Activated CD8-positive, alpha-beta memory T cell treated with anti-CD3 and anti-CD28 coated beads, Interleukin-2, amount 50 U/mL, for 1 hour (primary cell): ENCODE measurements around the gene SSB.
A peak's percentile ranks its signal among the peaks of the same experiment; 100 is the strongest.
"Not testable (repeated sequence)": the region's sequence is repeated elsewhere in the genome, so short reads cannot be mapped to it uniquely, and the experiment has no call there.

Experiments
- DNase-seq: peaks from one replicate; pipeline ENCODE4 v3.0.0-alpha.2; 2020; ENCODE audit errors: extremely low read depth

Gene SSB

DNA sequence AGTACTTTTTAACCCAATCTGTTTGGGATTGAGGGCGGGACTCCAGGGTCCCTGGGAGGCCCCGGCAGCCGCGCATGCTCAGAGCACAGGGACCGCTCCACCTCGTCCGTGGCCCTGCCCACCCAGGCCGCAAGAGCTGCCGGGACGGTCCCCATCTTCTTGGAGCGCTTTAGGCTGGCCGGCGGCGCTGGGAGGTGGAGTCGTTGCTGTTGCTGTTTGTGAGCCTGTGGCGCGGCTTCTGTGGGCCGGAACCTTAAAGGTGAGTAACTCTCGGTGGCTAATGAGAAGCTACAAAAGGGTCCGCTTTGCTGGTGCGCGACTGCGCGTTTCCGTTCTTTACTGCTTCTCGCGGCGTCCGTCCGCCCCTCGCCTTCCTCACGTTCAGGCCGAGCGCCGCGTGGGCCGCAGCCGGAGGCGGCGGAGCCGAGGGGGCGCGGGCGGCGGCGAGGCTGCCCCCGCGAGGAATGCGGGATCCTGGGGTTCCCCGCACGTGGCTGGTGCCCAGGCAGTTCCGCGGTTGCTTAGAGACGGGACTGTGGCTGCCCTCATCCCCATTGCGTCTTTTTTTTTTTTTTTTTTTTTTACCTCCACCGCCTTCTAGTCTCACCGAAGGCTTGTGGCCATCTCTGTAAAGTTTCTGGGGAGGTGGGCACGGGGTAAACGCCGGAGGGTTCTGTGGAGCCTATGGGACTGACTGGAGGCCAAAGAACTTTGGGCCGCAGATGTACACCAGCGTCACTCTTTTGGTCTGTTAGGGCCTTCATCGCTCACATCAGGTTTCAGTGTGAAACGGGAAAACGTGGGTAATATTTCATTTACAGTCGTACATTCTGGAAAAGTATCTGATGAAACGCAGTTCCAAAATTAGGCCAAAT, at the start of gene SSB:
Gene SSB, plus strand, starts transcription at position 154 of the 875 bp plus-strand sequence. CDS start 2,090 bp downstream, outside the sequence.
- peak; percentile 89 for DNase-seq

DNA sequence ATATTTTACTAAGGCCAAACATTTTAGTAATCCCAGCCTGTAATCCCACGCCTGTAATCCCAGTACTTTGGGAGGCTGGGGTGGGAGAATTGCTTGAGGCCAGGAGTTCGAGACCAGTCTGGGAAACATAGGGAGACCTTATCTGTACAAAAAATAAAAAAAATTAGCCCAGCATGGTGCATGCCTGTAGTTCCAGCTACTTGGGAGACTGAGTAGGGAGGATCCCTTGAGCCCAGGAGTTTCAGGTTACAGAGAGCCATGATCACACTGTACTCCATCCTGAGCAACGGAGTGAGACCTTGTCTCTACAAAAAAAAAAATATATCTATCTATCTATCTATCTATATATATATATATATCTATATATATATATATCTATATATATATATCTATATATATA, 45.9 kb upstream of the SSB start:
- no peak for DNase-seq

DNA sequence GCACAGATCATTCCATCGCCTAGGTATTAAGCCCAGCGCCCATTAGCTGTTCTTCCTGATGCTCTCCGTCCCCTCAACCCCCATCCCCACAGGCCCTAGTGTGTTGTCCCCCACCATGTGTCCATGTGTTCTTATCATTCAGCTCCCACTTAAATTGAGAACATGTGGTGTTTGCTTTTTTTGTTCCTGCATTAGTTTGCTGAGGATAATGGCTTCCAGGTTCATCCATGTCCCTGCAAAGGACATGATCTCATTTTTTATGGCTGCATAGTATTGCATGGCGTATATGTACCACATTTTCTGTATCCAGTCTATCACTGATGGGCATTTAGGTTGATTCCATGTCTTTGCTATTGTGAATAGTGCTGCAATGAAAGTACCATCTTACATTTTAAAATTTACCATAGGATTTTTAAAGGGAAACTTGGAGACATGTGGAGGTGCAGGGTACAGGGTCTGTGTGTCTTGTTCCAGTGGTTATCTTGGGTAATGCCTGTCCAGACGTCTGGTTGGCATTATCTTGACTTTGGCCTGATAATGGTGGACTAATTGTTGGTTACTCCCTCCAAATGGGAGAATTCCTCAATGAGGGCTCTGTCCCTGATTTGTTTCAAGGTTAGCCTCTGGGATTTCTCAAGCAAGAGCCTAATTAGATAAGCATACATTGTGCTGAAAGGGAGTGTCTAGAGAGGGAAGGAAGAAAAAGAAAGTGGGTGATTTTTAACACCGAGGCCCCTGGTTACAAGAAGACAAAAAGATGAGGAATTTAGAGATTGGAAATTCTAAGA, 43.4 kb upstream of the SSB start:
- no peak for DNase-seq

DNA sequence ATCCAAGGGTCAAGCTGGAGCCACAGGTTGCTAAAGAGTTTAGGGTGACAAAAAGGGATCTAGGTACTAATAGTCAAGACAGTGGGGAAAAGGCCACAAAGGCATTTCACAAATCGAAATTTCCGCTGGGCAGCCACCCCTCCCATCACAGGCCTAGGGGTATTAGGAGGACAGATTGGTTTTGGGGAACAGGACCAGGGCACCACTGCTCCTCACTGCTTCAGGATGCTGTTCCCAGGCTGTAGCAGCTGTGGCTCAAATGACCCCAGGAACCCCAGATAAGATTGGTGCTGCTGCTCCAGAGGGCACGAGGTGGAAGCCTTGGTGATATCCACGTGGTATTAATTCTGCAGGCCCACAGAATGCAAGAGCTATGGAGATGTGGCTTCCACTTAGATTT, 42.3 kb upstream of the SSB start:
- no peak for DNase-seq

DNA sequence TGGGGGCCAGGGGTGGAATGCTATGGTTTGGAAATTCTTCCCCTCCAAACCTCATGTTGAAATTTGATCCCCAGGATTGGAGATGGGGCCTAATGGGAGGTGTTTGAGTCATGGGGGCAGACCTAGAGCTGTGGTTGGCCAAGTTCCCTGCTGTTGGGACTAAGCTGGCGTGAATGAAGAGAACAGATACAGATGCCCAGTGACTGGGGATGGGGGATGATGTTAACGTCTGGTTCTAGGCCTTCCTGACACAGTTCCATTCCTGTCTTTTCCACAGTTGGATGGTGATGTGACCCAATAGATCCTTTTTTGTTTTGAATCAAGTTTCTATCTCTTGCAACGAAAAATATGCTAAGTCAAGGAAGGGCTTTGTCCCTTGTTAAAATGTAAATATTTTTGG, 41.3 kb upstream of the SSB start:
- DNase-seq: no peak

DNA sequence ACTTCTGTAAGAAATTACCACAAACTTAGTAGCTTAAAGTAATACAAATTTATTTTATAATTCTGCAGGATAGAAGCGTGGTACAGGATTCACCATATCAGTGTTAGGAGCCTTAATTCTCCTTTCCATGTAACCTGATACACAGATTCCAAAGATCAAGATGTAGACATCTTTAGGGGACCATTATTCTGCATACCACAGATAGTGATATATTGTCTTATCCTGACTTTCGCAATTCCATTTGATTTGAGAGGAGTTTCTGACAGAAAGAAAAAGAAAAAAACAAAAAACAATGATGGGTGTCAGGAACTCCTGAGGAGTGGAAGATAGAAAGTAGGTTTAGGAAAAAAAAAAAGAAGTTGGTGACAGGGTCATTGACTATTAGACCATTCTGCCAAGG, 40.9 kb upstream of the SSB start:
- no peak for DNase-seq

DNA sequence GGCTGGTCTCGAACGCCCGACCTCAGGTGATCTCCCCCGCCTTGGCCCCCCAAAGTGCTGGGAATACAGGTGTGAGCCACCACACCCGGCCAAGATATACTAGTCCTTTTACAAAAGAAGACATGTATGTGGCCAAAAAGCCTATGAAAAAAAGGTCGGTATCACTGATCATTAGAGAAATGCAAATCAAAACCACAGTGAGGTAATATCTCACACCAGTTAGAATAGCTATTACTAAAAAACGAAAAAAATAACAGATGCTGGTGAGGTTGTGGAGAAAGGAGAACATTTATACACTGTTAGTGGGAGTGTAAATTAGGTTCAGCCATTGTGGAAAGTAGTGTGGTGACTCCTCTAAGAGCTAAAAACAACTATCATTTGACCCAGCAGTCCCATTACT, 38.7 kb upstream of the SSB start:
- no peak for DNase-seq

DNA sequence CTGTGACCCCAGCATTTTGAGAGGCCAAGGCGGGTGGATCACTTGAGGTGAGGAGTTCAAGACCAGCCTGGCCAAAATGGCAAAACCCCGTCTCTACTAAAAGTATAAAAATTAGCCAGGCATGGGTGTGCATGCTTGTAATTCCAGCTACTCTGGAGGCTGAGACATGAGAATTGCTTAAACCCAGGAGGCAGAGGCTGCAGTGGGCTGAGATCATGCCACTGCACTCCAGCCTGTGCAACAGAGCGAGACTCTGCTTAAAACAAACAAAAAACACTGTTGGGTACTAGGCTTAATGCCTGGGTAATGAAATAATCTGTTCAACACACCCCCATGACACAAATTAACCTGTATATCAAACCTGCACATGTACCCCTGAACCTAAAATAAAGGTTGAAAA, 37.9 kb upstream of the SSB start:
- not testable (repeated sequence) for DNase-seq

DNA sequence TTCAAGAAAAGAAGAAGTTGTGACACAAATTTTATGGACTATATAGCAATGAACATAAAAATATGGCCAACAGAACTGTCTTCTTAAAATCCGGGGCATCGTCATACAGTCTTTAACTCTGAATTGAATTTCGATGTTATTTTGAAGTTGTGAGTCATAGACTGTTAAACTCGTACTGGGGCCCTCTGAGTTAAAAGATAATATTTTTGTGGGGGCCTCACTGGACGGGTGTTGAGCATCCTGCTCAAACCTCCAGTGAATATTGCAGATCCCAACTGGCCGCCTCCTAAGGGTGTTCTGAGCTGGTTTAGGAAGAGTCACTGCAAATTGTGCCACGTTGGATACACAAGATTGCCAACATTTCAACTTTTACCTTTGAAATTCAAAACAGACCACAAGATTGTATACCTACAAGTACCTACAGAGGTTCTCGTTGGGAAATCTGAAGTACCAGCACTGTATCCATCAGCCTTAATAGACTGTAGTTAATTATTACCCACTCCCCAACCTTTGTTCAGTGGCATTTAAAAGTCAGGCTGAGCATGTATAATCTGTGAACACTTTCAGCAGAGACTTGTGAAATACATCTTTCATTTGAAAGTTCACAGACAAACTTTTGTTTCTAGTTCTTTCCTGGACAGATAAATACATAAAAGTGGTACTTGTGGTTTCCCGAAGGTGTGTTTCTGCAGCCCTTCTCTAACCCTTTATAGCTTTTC, 37.3 kb upstream of the SSB start:
- DNase-seq: no peak

DNA sequence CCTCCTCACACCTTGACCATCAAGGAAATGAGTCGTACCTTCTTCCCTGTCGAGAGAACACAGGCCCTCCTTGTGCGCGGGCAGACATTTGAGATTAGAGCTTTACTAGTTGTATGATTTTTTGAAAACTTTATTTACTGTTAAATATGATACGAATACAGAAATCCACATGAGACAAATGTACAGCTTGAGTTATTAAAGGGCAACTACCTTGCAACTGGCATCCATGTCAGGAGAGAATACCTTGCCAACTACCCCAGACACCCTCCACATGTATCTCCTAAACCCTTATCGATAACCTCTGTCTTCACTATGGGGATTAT, 36.7 kb upstream of the SSB start:
- DNase-seq: no peak

DNA sequence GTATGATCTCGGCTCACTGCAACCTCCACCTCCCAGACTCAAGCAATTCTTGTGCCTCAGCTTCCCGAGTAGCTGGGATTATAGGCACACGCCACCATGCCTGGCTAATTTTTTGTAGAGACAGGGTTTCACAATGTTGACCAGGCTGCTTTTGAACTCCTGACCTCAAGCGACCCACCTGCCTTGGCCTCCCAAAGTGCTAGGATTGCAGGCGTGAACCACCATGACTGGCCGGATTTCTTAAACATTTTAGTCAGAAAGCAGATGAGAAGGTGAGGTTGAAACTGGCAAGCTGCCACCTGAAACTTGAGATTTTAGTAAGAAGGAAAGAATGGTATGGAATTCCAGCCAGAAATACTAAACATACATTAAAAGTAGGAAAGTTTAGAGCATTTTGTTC, 33.1 kb upstream of the SSB start:
- DNase-seq: no peak

DNA sequence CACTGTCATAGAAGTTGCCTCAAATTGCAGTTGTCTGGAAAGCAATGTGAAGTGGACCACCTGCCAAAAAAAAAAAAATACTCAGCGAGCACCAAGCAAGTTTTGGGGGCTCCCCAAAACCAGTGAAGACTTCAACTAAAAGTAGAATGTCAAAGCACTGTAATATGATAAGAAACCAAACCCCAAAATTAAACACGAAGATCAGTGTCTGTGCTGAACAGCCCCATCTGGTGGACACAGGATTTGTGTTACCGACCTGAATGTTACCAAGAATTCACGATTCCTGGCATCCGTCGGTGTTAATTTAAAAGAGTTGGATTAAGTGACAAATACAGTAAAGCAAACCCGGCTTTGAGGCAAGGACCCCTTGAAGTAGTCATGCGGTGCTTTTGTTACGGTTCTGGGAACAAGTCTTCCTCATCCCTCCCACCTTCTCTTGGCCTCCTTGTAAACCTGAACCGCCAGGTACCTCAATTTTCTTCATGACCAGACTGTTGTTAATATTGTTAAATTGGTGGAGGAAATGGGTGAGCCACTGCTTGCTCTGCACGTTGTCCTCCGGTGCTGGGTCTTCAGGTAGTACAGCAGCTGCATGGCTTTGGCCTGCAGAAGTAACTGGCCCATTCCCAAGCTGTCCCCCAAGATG, 31.3 kb upstream of the SSB start:
- peak; percentile 40 for DNase-seq

DNA sequence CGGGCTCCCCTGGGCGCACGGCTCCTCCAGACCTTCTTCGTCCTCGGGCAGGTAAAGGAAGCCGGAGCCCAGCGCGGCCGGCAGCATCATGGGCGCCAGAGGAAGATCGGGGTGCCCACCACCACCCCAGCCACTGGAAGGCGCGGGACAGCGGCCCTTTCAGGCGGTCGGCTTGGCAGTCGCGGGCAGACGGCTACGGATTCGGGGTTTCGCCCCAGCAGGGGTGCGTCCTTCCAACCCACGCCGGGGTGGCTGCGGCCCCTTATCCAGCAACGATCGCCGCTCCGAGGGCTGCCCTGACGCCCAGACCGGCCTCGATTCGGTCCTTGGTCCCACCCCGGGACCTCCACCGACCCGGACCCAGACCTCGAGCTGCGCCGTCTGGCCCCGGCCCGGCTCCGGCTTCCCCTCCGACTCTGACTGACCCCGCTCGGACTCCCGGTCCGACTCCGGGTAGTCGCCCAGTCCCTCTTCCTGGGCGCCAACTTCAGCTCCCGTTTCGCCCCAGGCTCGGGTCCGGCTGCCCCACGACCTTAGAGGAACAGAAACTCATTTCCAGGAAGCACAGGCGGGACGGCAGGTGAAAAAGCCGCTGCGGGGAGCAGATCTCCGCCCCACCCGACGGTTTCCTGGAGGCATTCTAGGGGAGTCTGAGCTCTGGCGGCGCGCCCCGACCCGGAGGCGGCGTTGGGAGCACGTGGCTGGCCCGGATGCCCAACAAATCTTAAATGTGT, 30.2 kb upstream of the SSB start:
- no peak for DNase-seq

DNA sequence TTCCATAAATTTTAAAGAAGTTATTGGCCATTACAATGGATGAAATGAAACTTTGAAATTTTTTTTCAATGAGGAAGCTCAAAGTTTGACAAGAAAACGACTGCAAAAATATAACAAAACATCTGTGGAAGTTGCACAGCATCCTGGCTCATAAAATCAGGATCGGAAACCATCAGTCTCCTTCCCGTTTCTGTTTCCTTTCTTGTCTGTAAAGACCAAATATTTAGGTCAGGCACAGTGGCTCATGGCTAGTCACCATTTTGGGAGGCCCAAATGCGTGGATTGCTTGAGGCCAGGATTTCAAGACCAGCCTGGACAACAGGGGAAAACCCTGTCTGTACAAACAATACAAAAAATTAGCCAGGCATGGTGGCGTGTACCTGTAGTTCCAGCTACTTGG, 27.6 kb upstream of the SSB start:
- DNase-seq: no peak

DNA sequence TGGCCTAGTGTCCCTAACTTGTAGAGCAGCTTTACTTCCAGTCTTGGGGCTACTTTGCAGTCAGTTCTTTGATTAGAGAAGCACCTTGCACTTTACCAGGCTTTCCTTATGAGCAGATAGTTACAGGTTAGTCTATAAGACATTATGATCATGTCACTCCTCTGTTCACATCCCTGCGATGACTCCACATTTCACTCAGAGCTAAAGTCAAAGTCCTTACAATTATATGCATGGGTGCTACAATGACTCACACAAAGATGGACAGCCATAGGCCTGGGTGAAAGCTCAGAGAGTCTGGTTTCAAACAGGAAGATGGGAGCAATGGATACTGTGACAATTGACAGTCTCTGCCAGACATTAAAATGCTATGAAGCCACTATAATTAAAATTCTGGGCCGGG, 27.1 kb upstream of the SSB start:
- DNase-seq: no peak

DNA sequence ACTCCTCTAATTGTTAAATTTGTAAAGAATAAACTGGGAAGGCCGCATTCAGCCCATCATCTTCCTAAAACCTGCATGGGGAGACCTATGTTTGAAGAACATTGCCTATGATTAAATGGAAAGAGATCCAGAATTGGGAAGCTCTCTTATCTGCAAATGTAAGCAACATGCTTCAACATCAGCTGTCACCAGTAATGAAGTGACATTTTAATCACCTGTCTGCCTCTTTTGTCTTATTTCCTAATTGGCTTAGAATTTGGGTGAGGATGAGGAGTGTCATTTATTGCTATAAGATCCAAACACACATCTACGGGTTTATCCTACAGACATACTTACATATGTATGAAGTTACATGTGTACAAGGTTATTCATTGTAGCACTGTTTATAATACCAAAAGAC, 26.0 kb upstream of the SSB start:
- no peak for DNase-seq

DNA sequence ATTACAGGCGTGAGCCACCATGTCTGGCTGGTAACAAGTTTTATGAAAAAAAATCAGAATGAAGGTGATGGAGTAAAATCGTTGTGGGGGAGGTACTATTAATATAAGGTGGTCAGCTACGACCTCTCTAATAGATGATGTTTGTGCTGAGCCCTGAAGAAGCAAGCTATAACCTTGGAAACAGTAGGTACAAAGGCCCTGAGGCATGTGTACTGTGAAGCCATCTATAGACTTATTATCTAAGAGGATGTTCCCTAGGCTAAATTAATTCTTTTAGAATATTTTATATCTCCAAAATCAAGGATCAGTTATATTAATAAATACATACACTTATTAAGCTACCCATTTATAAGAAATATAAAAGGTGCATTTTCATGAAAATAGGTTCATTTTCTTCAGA, 23.3 kb upstream of the SSB start:
- no peak for DNase-seq

DNA sequence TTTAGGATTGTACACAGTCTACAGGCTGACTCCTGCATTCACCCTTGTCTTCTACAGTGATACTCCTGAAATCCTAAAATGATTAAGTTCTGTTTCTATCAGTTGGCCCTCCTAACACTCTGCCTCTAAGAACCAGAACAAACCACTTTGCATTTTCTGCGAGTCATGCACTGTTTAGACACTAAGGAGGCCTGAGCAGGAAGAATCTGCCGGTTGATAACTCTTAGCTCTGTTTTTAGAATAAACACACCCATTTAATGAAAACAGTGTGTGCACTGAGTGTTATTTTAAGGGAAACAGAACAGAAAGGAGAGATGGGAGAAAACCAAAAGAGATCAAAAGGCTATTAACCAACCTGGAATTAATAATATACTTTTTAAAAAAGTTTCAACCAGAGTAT, 22.9 kb upstream of the SSB start:
- no peak for DNase-seq

DNA sequence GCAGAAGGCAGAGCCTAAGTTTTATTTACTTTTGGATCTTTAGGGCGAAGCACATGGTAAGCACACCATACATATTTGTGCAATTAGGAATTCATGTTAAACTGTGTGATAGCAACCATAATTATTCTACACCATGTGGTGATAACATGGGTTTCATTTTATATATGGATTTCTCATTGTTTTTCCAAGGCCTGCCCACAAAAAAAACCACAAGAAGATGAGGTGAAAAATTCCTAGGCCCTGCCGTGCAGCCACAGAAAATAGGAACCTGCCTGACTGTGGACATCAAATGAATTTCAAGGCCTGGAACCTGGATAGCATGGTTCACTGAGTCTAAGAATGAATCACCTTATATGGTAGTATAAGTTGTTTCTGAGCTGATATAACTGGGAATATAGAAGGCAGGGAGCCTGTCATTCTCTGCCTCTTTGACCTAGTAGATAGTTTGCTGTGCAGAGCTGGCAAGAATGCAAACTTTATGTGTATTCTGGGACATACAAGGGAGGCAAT, 22.4 kb upstream of the SSB start:
- no peak for DNase-seq

DNA sequence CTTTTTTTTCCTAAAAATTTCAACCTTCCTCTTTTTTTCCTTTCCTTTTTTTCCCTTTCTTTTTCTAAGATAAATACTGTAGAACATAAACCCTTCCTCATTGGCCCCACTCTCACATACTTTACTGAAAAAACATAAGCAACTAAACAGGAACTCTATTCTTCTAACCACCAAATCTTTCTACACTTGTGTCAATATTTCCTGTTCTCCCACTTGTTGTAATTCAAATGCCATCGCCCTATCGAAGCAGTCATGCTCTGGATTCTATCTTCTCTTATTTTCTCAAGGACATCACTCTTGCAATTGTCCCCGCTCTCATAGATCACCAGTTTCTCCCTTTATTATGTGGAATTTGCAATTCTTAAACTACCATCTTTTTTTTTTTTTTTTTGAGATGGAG, 20.2 kb upstream of the SSB start:
- no peak for DNase-seq
